GM12874 (cell line): ENCODE data around the gene SYNC.

Source experiments
- CTCF ChIP-seq: IDR thresholded peaks from 2 replicates; pipeline ENCODE4 v1.5.1; 2011; ENCODE audit warnings: low read depth, mild to moderate bottlenecking, control low read depth, low read length, moderate library complexity; ENCODE audit not compliant: insufficient read depth

SYNC gene

GRCh38 chr1:32733582-32734321 is 31.2 kb upstream of the SYNC start:
- no peak for TF ChIP-seq CTCF

GRCh38 chr1:32729254-32730046 is 26.9 kb upstream of the SYNC start:
- no peak for TF ChIP-seq CTCF

GRCh38 chr1:32728413-32729077 is 26.0 kb upstream of the SYNC start:
- TF ChIP-seq CTCF = no peak

GRCh38 chr1:32727876-32728275 is 25.3 kb upstream of the SYNC start:
- TF ChIP-seq CTCF = no peak

- no peak for TF ChIP-seq CTCF
These were observed 23.0 kb upstream of the SYNC start for GRCh38 chr1:32725615-32725982.

- TF ChIP-seq CTCF = no peak
These were observed 22.4 kb upstream of the SYNC start for GRCh38 chr1:32724678-32725614.
